Tibial artery (tissue), 4 donors: ENCODE results near the gene GNG12.

Experiments used
- DNase-seq, 2 donors: peaks; one replicate each; pipeline ENCODE4 v3.0.0-alpha.2; 2019
- H3K27ac ChIP-seq, 2 donors: fragments of 200-600 bp; sonication (generic) in 1 of 2; 1 replicate in 1 of 2; 2 replicates in 1 of 2; pipeline ENCODE4 v1.5.1; 2018 to 2019; ENCODE audit warnings: mild to moderate bottlenecking in 1 of 2
- H3K27me3 ChIP-seq, 2 donors: fragments of 200-600 bp; sonication (generic) in 1 of 2; one replicate each; pipeline versions ENCODE4 v1.5.1 to v1.6.0; 2016 to 2019
- H3K36me3 ChIP-seq, 3 donors: fragments of 200-600 bp; sonication (generic) in 2 of 3; one replicate each; pipeline ENCODE4 v1.5.1; 2016 to 2019; ENCODE audit warnings: mild to moderate bottlenecking in 2 of 3
- H3K4me1 ChIP-seq, 4 donors: fragments of 200-600 bp; sonication (generic) in 2 of 4; 1 replicate in 3 of 4; 2 replicates in 1 of 4; pipeline ENCODE4 v1.5.1; 2016 to 2019
- H3K4me3 ChIP-seq, 2 donors: fragments of 200-600 bp; sonication (generic) in 1 of 2; 1 replicate in 1 of 2; 2 replicates in 1 of 2; pipeline ENCODE4 v1.5.1; 2018 to 2019; ENCODE audit warnings: mild to moderate bottlenecking in 2 of 2
- H3K9me3 ChIP-seq, 3 donors: fragments of 200-600 bp; sonication (generic) in 1 of 3; one replicate each; pipeline ENCODE4 v1.5.1; 2016 to 2019
- intact Hi-C: fragments of 100-400 bp; cut with DNase I; formaldehyde crosslinking; loops from one replicate; pipeline ENCODE4 v1.15.0; 2023; ENCODE audit warnings: low total_unique reads
- TF ChIP-seq, protein P1 (sequence below), 2 experiments: fragments of 200-600 bp in 1 of 2; fragments of 450-650 bp in 1 of 2; IDR thresholded peaks; one replicate each; pipeline ENCODE4 v1.5.1; 2017 to 2019; ENCODE audit warnings: antibody characterized with exemption in 2 of 2, mild to moderate bottlenecking in 1 of 2, moderate library complexity in 1 of 2

Gene GNG12

DNA sequence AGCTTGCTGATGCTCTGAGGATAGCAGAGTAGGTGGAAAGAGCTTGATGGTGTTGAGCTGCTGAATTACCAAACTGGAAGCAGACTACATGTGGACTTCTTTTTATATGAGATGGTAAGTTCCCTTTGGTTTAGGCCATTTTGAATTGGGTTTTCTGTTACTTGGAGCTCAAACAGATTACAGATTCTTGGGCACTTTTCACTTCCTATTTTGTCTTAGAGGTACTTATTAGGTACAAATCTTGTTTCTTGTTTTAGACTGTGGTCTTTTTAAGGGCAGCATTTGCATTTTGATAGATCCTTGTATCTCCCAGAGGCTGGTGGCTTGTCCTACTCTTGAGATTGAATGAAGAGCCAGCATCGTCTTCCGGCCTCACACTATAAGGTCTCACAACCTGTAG, 78.1 kb downstream of the GNG12 start:
- no peaks in the 10 kb centered on the region for H3K27me3 ChIP-seq
- H3K36me3 ChIP-seq, result no peaks in the 10 kb centered on the region
- H3K4me3 ChIP-seq, result no peak overlapping the region
- TF ChIP-seq, protein P1, sequence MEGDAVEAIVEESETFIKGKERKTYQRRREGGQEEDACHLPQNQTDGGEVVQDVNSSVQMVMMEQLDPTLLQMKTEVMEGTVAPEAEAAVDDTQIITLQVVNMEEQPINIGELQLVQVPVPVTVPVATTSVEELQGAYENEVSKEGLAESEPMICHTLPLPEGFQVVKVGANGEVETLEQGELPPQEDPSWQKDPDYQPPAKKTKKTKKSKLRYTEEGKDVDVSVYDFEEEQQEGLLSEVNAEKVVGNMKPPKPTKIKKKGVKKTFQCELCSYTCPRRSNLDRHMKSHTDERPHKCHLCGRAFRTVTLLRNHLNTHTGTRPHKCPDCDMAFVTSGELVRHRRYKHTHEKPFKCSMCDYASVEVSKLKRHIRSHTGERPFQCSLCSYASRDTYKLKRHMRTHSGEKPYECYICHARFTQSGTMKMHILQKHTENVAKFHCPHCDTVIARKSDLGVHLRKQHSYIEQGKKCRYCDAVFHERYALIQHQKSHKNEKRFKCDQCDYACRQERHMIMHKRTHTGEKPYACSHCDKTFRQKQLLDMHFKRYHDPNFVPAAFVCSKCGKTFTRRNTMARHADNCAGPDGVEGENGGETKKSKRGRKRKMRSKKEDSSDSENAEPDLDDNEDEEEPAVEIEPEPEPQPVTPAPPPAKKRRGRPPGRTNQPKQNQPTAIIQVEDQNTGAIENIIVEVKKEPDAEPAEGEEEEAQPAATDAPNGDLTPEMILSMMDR (IDR thresholded peaks at IDR 0.05), result no peak
- no peak overlapping the region for H3K27ac ChIP-seq
- intact Hi-C loops, result loop anchor here (10.0 kb wide), 1 partner anchor 190 kb away; no protein-coding TSS in a partner anchor
- peaks cover 1 to 99% (median 60%) of the 10 kb centered on the region in 4 donors for H3K4me1 ChIP-seq
- DNase-seq, result no peak
- no peaks in the 10 kb centered on the region for H3K9me3 ChIP-seq

- H3K4me3 ChIP-seq, result no peak overlapping the region
- intact Hi-C loops, result loop anchor here (10.0 kb wide), 1 partner anchor 190 kb away; no protein-coding TSS in a partner anchor
- TF ChIP-seq, protein P1 (IDR thresholded peaks at IDR 0.05), result no peak
- DNase-seq, result no peak
- no peaks in the 10 kb centered on the region for H3K9me3 ChIP-seq
- peak overlapping the region; percentile 13 to 90 for H3K27ac ChIP-seq
- H3K36me3 ChIP-seq, result no peaks in the 10 kb centered on the region
- no peaks in the 10 kb centered on the region for H3K27me3 ChIP-seq
- H3K4me1 ChIP-seq, result peaks cover 0 to 98% (median 56%) of the 10 kb centered on the region in 4 donors
These were observed 78.7 kb downstream of the GNG12 start for GRCh38 chr1:67754526-67754920.

- Histone ChIP-seq H3K4me1 (peaks cover 0 to 98% (median 56%) of the 10 kb centered on the region in 4 donors), H3K4me3 (no peak overlapping the region), H3K27ac (peak overlapping the region; percentile 86 to 90), H3K9me3 (no peaks in the 10 kb centered on the region), H3K27me3 (no peaks in the 10 kb centered on the region), H3K36me3 (no peaks in the 10 kb centered on the region)
- TF ChIP-seq, protein P1 (IDR thresholded peaks at IDR 0.05), result no peak
- no peak for DNase-seq
- intact Hi-C loops, result loop anchor here (10.0 kb wide), 1 partner anchor 189 kb away; no protein-coding TSS in a partner anchor
These were observed 79.3 kb downstream of the GNG12 start for GRCh38 chr1:67753776-67754525.

DNA sequence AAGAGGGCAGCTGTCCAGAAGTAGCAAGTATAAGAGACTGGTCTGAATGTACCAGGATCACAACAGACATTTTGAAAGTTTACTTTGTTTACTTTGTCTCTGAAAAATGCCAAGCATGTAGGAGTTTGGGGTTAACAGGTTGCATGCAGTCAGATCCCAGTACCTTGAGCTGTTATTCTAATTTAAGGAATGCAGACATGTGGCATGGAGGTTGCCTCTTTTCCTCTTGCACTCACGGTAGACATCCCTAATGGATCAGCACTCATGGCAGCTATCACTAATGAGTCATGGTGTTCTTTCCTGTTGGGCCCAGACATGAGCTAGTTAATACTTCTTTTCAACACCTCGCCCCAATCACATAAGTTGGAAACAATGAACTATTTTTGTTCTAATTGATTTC, 81.0 kb downstream of the GNG12 start:
- no peaks in the 10 kb centered on the region for H3K36me3 ChIP-seq
- peaks cover 0 to 98% (median 65%) of the 10 kb centered on the region in 4 donors for H3K4me1 ChIP-seq
- no peak for DNase-seq
- intact Hi-C loops, result loop anchor here (10.0 kb wide), 1 partner anchor 188 kb away; no protein-coding TSS in a partner anchor
- peak overlapping the region; percentile 86 to 90 for H3K27ac ChIP-seq
- no peak overlapping the region for H3K4me3 ChIP-seq
- no peaks in the 10 kb centered on the region for H3K9me3 ChIP-seq
- TF ChIP-seq, protein P1 (IDR thresholded peaks at IDR 0.05), result no peak
- H3K27me3 ChIP-seq, result no peaks in the 10 kb centered on the region

- Histone ChIP-seq H3K27ac (peak overlapping the region; percentile 86 to 90), H3K27me3 (no peaks in the 10 kb centered on the region), H3K4me1 (peaks cover 0 to 98% (median 72%) of the 10 kb centered on the region in 4 donors), H3K4me3 (peak overlapping the region in 1 of 2 donors; percentile 12), H3K36me3 (no peaks in the 10 kb centered on the region), H3K9me3 (no peaks in the 10 kb centered on the region)
- no peak for DNase-seq
- intact Hi-C loops, result loop anchor here (10.0 kb wide), 1 partner anchor 186 kb away; no protein-coding TSS in a partner anchor
- TF ChIP-seq, protein P1 (IDR thresholded peaks at IDR 0.05), result no peak
These were observed 82.6 kb downstream of the GNG12 start for GRCh38 chr1:67750691-67751054.
